Panc1 (cell line): Measurements from ENCODE around the gene SLC6A13. TPM values are rescaled to one million over a fixed set of nuclear protein-coding genes. Genes with fewer than 3 reads are reported as not detected.

ENCODE experiments used
- ATAC-seq: fragments of 200-7000 bp; cut with Tn5 transposase; 2 replicates; pipeline ENCODE4 v1.9.1; 2020; ENCODE audit warnings: mild to moderate bottlenecking, moderate library complexity
- BruUV-seq: library from RNA; stranded (reverse); fragments of 400-500 nt; replicated peaks from 2 replicates; lab custom pipeline; 2021; lab: Mats Ljungman, UMichigan
- CTCF ChIA-PET: fragments of 300-600 bp; sonication (Branson Sonifier 250); formaldehyde crosslinking; loops from one replicate; lab custom pipeline; 2022; ENCODE audit warnings: antibody characterized with exemption; lab: Charles Lee
- POLR2A ChIA-PET: fragments of 300-600 bp; sonication (Branson Sonifier 250); formaldehyde crosslinking; loops from one replicate; lab custom pipeline; 2022; ENCODE audit warnings: antibody characterized with exemption; lab: Charles Lee
- DNase-seq: peaks from one replicate; pipeline ENCODE4 v3.0.0-alpha.2; 2010; ENCODE audit warnings: low read depth, low spot score
- H3K27ac ChIP-seq: 2 replicates; pipeline ENCODE4 v1.5.1; 2011; ENCODE audit warnings: mild to moderate bottlenecking, low read length, inconsistent platforms
- H3K27me3 ChIP-seq: fragments of 200-500 bp; sonication (Bioruptor generic); 2 replicates; pipeline ENCODE4 v1.6.0; 2014; ENCODE audit warnings: low read length, inconsistent platforms; ENCODE audit not compliant: control insufficient read depth, insufficient read depth
- H3K36me3 ChIP-seq: fragments of 200-500 bp; sonication (Bioruptor generic); 2 replicates; pipeline ENCODE4 v1.5.1; 2014; ENCODE audit warnings: inconsistent platforms, mild to moderate bottlenecking, low read length, moderate library complexity; ENCODE audit not compliant: control insufficient read depth, insufficient read depth
- H3K4me1 ChIP-seq: 2 replicates; pipeline ENCODE4 v1.5.1; 2011; ENCODE audit warnings: inconsistent platforms, mild to moderate bottlenecking, low read length, moderate library complexity; ENCODE audit not compliant: control insufficient read depth, insufficient read depth
- H3K4me3 ChIP-seq, 2 experiments: 2 replicates each; pipeline ENCODE4 v1.5.1; 2011 to 2012; ENCODE audit warnings: low read depth in 2 of 2, low read length in 2 of 2, mild to moderate bottlenecking in 2 of 2, inconsistent platforms in 1 of 2, moderate library complexity in 1 of 2
- H3K9me3 ChIP-seq: fragments of 200-500 bp; sonication (Bioruptor generic); 2 replicates; pipeline ENCODE4 v1.5.1; 2014; ENCODE audit warnings: low read depth, mild to moderate bottlenecking, inconsistent platforms, low read length, moderate library complexity; ENCODE audit not compliant: control insufficient read depth, insufficient read depth
- POLR2AphosphoS5 ChIP-seq: IDR thresholded peaks from 2 replicates; pipeline ENCODE4 v1.6.1; 2012; ENCODE audit warnings: mild to moderate bottlenecking, low read depth, low read length, moderate library complexity
- SIN3A ChIP-seq: IDR thresholded peaks from 2 replicates; pipeline ENCODE4 v1.6.1; 2012; ENCODE audit warnings: low read depth, mild to moderate bottlenecking, low read length, moderate library complexity, borderline replicate concordance; ENCODE audit not compliant: insufficient read depth
- TCF7L2 ChIP-seq: IDR thresholded peaks from 2 replicates; pipeline ENCODE4 v1.6.1; 2011; ENCODE audit warnings: mild to moderate bottlenecking, low read depth, low read length, inconsistent platforms
- in situ Hi-C: cut with HindIII; loops from 2 replicates; pipeline ENCODE4 v1.10.0; 2016; ENCODE audit warnings: low sequenced_read_pairs, low pct_unique_long_range_greater_than_20kb
- intact Hi-C: fragments of 100-400 bp; cut with micrococcal nuclease; formaldehyde crosslinking; loops from one replicate; pipeline ENCODE4 v1.10.0; 2022; ENCODE audit not compliant: unreplicated experiment
- total RNA-seq: library from RNA; stranded (reverse); gene quantifications from one replicate; pipeline ENCODE4 v1.2.1, GENCODE V29; 2021; ENCODE audit not compliant: unreplicated experiment
- TF ChIP-seq, protein P1 (sequence below): fragments of 450-650 bp; IDR thresholded peaks from 2 replicates; pipeline ENCODE4 v1.5.1; 2017; ENCODE audit warnings: mild to moderate bottlenecking
- TF ChIP-seq, protein P2 (sequence below), 2 experiments: IDR thresholded peaks; 2 replicates each; pipeline ENCODE4 v1.6.1; 2011 to 2012; ENCODE audit warnings: low read depth in 2 of 2, control low read depth in 1 of 2, low read length in 1 of 2, mild to moderate bottlenecking in 1 of 2, moderate library complexity in 1 of 2; ENCODE audit not compliant: insufficient read depth in 1 of 2

Gene SLC6A13
- total RNA-seq, 1 experiment from 2014 or later, result 0.57 TPM

DNA sequence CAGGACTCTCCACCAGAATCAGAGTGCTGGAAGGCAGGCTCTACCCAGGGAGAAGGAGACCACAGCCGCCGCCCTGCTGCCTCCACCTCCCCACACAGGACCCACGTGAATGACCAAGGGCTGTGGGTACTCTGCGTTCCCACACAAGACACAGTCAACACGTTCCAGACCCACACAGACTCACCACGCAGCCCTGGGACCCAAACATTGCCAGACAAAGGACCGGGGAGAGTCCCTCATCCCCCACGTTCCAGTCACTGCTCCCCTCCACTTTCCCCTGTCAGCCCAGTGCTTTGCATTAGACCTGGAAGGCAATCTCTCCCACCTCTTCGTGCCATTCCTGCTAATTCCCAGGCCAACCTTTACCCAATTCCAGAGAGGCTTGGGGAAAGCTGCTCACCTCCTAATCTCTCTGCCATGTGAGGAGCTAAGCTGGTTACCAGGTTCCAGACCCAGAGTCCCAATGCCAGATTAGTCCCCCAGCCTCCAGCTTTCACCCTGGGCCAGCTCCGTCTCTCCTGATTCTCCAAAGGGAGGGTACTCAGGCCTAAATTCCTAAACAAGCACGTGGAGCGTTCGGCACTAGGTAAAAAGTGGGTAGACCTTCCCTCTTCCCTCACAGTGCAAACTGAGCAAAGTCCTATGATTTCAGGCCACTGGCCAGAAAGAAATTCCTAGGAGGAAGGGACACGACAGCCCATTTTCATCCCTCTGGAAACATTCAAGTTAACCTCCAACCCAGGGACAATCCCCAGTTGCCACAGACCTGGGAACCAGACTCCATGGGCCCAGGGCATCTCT, 4.9 kb downstream of the SLC6A13 start:
- ChIA-PET POLR2A (no interaction called here), CTCF (no interaction called here)
- no peak for DNase-seq
- no peak for TF ChIP-seq POLR2AphosphoS5
- TF ChIP-seq, protein P1, sequence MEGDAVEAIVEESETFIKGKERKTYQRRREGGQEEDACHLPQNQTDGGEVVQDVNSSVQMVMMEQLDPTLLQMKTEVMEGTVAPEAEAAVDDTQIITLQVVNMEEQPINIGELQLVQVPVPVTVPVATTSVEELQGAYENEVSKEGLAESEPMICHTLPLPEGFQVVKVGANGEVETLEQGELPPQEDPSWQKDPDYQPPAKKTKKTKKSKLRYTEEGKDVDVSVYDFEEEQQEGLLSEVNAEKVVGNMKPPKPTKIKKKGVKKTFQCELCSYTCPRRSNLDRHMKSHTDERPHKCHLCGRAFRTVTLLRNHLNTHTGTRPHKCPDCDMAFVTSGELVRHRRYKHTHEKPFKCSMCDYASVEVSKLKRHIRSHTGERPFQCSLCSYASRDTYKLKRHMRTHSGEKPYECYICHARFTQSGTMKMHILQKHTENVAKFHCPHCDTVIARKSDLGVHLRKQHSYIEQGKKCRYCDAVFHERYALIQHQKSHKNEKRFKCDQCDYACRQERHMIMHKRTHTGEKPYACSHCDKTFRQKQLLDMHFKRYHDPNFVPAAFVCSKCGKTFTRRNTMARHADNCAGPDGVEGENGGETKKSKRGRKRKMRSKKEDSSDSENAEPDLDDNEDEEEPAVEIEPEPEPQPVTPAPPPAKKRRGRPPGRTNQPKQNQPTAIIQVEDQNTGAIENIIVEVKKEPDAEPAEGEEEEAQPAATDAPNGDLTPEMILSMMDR, result no peak
- TF ChIP-seq, protein P2, sequence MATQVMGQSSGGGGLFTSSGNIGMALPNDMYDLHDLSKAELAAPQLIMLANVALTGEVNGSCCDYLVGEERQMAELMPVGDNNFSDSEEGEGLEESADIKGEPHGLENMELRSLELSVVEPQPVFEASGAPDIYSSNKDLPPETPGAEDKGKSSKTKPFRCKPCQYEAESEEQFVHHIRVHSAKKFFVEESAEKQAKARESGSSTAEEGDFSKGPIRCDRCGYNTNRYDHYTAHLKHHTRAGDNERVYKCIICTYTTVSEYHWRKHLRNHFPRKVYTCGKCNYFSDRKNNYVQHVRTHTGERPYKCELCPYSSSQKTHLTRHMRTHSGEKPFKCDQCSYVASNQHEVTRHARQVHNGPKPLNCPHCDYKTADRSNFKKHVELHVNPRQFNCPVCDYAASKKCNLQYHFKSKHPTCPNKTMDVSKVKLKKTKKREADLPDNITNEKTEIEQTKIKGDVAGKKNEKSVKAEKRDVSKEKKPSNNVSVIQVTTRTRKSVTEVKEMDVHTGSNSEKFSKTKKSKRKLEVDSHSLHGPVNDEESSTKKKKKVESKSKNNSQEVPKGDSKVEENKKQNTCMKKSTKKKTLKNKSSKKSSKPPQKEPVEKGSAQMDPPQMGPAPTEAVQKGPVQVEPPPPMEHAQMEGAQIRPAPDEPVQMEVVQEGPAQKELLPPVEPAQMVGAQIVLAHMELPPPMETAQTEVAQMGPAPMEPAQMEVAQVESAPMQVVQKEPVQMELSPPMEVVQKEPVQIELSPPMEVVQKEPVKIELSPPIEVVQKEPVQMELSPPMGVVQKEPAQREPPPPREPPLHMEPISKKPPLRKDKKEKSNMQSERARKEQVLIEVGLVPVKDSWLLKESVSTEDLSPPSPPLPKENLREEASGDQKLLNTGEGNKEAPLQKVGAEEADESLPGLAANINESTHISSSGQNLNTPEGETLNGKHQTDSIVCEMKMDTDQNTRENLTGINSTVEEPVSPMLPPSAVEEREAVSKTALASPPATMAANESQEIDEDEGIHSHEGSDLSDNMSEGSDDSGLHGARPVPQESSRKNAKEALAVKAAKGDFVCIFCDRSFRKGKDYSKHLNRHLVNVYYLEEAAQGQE (IDR thresholded peaks at IDR 0.05; ENCODE audit: insufficient read depth in 1 of 2, low read depth in 2 of 2, low read length in 1 of 2), result no peak
- no peak for TF ChIP-seq TCF7L2
- TF ChIP-seq SIN3A, result no peak
- H3K4me3 ChIP-seq, result no peak overlapping the region
- H3K9me3 ChIP-seq, result no peaks in the 10 kb centered on the region
- ATAC-seq, result no peak
- H3K4me1 ChIP-seq, result no peaks in the 10 kb centered on the region
- intact Hi-C loops, result no loop called here
- BruUV-seq, result no TSS peak
- peaks cover 4% of the 10 kb centered on the region for H3K27me3 ChIP-seq
- in situ Hi-C loops, result no loop called here
- H3K27ac ChIP-seq, result no peak overlapping the region
- H3K36me3 ChIP-seq, result no peaks in the 10 kb centered on the region

DNA sequence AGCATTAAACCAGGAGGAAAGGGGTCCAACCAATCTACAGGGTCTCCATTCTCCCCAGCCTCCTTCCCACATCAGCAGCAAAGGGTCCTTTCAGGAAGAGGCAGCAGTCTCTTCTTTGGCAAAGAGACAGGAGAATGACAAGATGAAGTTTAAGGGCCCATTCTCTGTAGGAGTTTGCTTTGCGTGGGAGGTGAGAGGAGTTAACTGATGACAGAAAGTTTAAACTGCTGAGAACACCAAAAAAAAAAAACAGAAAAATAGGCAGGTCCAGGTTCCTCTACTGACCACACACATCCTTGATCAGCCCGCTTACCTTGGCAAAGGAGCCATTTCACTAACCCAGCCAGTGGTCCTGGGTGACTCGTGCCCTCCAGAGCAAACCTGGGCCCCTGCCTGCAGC, 5.7 kb downstream of the SLC6A13 start:
- ChIA-PET CTCF (no interaction called here), POLR2A (no interaction called here)
- peaks cover 4% of the 10 kb centered on the region for H3K27me3 ChIP-seq
- no peak overlapping the region for H3K27ac ChIP-seq
- intact Hi-C loops, result no loop called here
- H3K4me1 ChIP-seq, result no peaks in the 10 kb centered on the region
- no peak overlapping the region for H3K4me3 ChIP-seq
- in situ Hi-C loops, result no loop called here
- BruUV-seq, result no TSS peak
- no peaks in the 10 kb centered on the region for H3K36me3 ChIP-seq
- ATAC-seq (no peak), DNase-seq (no peak)
- no peaks in the 10 kb centered on the region for H3K9me3 ChIP-seq
- TF ChIP-seq SIN3A (no peak), TCF7L2 (no peak), POLR2AphosphoS5 (no peak)
- TF ChIP-seq, protein P1, result no peak
- TF ChIP-seq, protein P2 (IDR thresholded peaks at IDR 0.05; ENCODE audit: insufficient read depth in 1 of 2, low read depth in 2 of 2, low read length in 1 of 2), result no peak
